Rectal smooth muscle tissue (tissue), 1 donor: ENCODE measurements around the gene IRAK3.
"Not testable (repeated sequence)": the region's sequence is repeated elsewhere in the genome, so short reads cannot be mapped to it uniquely, and the experiment has no call there.

ENCODE experiments used
- H3K27ac ChIP-seq: one replicate; pipeline ENCODE4 v1.7.0; 2013; ENCODE audit warnings: low read depth, low read length, inconsistent platforms
- H3K27me3 ChIP-seq: one replicate; pipeline ENCODE4 v1.7.0; 2013; ENCODE audit warnings: low read length; ENCODE audit not compliant: control insufficient read depth, insufficient read depth
- H3K36me3 ChIP-seq: one replicate; pipeline ENCODE4 v1.7.0; 2013; ENCODE audit warnings: low read length; ENCODE audit not compliant: control insufficient read depth, insufficient read depth
- H3K4me1 ChIP-seq: one replicate; pipeline ENCODE4 v1.7.0; 2013; ENCODE audit warnings: low read length; ENCODE audit not compliant: control insufficient read depth, insufficient read depth
- H3K4me3 ChIP-seq: one replicate; pipeline ENCODE4 v1.7.0; 2013; ENCODE audit warnings: low read length
- H3K9ac ChIP-seq: one replicate; pipeline ENCODE4 v1.7.0; 2013; ENCODE audit warnings: low read length

The IRAK3 gene

DNA sequence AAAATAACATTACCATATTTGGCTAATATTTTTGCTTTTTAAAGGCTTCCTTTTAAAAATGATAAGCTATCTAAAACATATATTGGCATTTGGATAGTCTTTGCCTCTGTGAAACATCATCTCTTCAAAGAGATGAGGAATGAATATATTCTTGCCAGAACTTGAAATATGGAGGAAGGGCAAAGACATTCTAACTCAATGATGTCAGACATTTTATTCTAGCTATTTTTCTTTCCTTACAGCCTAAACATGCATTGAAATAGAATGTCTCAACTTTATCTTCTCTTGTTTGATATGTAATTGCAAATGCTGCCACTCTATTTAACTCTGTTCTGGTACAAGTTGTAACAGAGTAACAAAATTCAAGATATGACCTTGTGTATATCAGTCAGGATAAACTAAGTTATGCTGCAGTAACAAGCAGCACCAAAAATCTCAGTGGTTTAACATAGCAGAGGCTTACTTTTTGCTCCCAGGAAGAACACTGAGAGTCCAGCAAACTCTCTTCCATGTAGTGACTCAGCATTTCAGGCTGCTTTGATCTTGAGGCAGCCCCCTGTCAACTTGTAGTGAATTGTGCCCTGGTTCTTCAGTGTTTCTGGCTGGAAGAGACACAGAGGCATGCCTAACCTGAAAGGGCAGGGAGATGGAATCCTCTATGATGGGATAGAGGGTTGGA lies 11.0 kb downstream of the IRAK3 start:
- Histone ChIP-seq H3K9ac (no peak overlapping the region), H3K27ac (no peak overlapping the region), H3K4me1 (no peaks in the 10 kb centered on the region), H3K4me3 (no peak overlapping the region), H3K36me3 (no peaks in the 10 kb centered on the region), H3K27me3 (no peaks in the 10 kb centered on the region)

DNA sequence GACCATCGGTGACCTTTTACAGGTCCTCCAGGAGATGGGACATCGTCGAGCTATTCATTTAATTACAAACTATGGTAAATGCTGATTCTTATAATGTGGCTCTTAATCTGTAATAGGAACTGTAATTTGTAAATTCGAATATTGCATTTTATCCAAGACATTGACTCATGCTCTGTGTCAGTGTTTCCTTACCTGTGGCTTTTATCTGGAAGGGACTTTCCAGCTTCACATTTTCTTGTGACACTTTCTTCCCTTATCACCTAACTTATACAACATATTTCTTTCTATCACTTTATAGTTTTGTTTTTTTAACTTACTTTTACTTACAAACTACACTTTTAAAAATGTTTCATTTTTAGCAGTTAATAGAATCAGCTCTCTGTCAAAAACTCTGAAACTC lies 14.8 kb downstream of the IRAK3 start:
- no peaks in the 10 kb centered on the region for H3K4me1 ChIP-seq

DNA sequence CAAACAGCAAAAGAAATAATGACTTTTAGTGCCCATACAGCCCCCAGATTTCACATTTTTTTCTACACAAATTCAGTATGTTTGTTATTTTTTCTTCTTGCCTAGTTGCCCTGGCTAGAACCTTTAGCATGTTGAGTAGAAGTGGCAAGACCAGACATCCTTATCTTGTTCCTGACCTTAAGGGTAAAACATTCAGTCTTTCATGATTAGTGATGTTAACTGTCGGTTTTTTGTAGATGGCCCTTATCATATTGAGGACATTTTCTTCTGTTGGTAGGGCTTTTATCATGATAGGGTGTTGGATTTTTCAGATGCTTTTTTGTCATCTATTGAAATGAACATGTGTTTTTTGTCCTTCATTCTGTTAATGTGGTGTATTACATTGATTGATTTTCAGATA lies 17.1 kb downstream of the IRAK3 start:
- H3K36me3 ChIP-seq, result no peaks in the 10 kb centered on the region
- no peak overlapping the region for H3K9ac ChIP-seq
- no peaks in the 10 kb centered on the region for H3K27me3 ChIP-seq
- H3K4me3 ChIP-seq, result no peak overlapping the region
- no peak overlapping the region for H3K27ac ChIP-seq
- H3K4me1 ChIP-seq, result no peaks in the 10 kb centered on the region

More for the DNA sequence above, 14.8 kb downstream of the IRAK3 start:
- H3K36me3 ChIP-seq, result no peaks in the 10 kb centered on the region
- H3K4me3 ChIP-seq, result no peak overlapping the region
- no peak overlapping the region for H3K27ac ChIP-seq
- H3K9ac ChIP-seq, result no peak overlapping the region
- H3K27me3 ChIP-seq, result no peaks in the 10 kb centered on the region

DNA sequence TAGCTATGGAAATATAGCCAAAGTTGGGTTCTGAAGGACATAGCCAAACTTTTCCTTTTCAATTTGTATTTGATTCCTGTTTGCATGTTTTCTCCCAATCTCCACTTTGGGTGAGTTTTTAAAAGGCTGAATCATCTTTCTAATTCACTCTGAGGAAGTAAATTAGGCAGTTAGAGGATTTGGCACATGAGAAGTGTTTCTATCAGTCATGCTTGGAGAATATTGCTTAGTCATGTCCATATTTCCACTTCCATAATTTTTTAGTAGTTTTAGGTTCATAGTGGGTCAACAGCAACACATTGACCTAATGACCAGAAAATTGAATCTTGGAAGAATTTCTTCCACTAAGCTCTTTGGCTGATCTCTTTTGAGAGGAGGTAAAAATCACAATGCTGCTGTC lies 21.8 kb downstream of the IRAK3 start:
- Histone ChIP-seq H3K27ac (no peak overlapping the region), H3K36me3 (no peaks in the 10 kb centered on the region)

GRCh38 chr12:66211573-66211972 lies 22.6 kb downstream of the IRAK3 start:
- not testable (repeated sequence) for H3K36me3 ChIP-seq, H3K4me3 ChIP-seq, H3K27ac ChIP-seq, H3K4me1 ChIP-seq, H3K27me3 ChIP-seq, H3K9ac ChIP-seq

More for the DNA sequence above, 21.8 kb downstream of the IRAK3 start:
- Histone ChIP-seq H3K4me1 (no peaks in the 10 kb centered on the region), H3K4me3 (no peak overlapping the region), H3K27me3 (no peaks in the 10 kb centered on the region), H3K9ac (no peak overlapping the region)

DNA sequence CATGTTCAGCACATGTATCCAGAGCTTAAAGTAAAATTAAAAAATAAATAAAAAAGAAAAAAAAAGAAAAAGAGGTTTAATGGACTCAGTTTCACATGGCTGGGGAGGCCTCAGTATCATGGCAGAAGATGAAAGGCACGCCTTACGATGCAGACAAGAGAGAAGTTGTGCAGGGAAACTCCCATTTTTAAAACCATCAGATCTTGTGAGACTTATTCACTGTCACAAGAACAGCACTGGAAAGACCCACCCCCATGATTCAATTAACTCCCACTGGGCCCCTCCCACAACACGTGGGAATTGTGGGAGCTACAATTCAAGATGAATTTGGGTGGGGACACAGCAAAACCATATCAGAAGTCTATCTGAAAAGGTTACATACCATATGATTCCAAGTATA lies 24.0 kb downstream of the IRAK3 start:
- H3K4me3 ChIP-seq, H3K4me1 ChIP-seq, H3K9ac ChIP-seq, H3K27ac ChIP-seq, H3K36me3 ChIP-seq, H3K27me3 ChIP-seq: not testable (repeated sequence)

DNA sequence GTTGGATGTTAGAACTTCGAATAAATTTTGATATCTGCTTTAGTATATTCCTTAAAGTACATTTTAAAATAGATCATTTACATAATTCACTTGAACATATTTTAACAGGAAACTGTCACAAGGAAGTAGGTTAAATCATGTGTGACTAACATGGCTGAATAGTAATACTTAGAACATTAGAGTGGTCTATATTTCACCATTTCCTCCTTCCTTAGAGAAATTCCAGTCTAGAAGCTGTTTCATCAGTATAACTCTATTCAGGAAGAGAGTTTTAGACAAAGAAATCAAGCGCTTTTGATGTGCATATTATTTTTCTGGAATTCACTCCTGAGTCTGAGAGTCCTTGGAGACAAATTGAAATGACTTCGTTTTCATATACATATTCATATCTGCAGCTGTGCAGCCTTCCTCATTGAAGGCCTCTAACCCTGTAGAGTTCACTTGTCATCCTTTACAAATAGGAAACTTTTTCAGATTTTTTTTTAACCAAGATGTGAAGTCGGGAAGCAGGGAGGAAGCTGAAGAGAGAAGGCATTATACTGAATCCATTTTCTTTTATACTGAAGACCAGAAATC lies 28.4 kb downstream of the IRAK3 start:
- Histone ChIP-seq H3K4me1 (no peaks in the 10 kb centered on the region), H3K36me3 (no peaks in the 10 kb centered on the region), H3K27ac (no peak overlapping the region), H3K27me3 (no peaks in the 10 kb centered on the region), H3K9ac (no peak overlapping the region), H3K4me3 (no peak overlapping the region)

GRCh38 chr12:66228462-66228861 lies 39.4 kb downstream of the IRAK3 start:
- no peak overlapping the region for H3K27ac ChIP-seq
- H3K27me3 ChIP-seq, result no peaks in the 10 kb centered on the region
- no peaks in the 10 kb centered on the region for H3K4me1 ChIP-seq
- no peak overlapping the region for H3K9ac ChIP-seq
- no peaks in the 10 kb centered on the region for H3K36me3 ChIP-seq
- H3K4me3 ChIP-seq, result no peak overlapping the region

- no peaks in the 10 kb centered on the region for H3K36me3 ChIP-seq
- H3K27ac ChIP-seq, result no peak overlapping the region
- H3K27me3 ChIP-seq, result no peaks in the 10 kb centered on the region
- no peak overlapping the region for H3K4me3 ChIP-seq
- no peak overlapping the region for H3K9ac ChIP-seq
- H3K4me1 ChIP-seq, result no peaks in the 10 kb centered on the region
Observed at GRCh38 chr12:66232263-66232662, 43.2 kb downstream of the IRAK3 start.

DNA sequence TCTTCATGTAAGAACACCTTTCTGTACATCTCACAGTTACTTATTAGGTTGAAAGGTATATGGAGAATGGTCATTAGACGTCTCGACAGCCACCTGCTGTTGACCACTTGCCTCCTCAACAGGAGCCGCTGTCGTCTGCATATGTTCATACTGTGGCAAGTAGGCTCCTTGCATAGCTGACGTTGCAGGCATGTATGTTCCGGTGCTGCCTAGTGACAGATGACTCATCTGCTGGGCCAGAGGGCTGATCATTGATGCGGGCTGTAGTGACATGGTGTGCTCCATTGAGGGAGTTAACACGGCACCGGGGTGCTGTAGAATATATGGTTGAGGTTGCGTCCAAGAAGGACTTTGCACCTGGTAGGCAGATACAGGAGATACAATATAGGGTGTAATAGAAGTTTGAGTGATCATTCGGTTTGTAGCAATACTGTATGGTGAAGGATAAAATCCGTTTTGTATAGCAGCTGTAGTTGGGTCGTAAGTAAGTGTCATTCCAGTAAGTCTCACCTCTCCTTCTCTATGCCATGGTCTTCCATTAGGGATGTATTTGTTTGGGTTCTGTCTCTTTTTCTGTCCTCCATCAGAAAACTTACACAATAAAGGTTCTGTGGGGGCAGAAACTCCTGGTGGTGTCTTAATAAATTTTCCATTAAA lies 45.2 kb downstream of the IRAK3 start:
- not testable (repeated sequence) for H3K36me3 ChIP-seq, H3K27me3 ChIP-seq, H3K4me1 ChIP-seq, H3K9ac ChIP-seq, H3K4me3 ChIP-seq, H3K27ac ChIP-seq

DNA sequence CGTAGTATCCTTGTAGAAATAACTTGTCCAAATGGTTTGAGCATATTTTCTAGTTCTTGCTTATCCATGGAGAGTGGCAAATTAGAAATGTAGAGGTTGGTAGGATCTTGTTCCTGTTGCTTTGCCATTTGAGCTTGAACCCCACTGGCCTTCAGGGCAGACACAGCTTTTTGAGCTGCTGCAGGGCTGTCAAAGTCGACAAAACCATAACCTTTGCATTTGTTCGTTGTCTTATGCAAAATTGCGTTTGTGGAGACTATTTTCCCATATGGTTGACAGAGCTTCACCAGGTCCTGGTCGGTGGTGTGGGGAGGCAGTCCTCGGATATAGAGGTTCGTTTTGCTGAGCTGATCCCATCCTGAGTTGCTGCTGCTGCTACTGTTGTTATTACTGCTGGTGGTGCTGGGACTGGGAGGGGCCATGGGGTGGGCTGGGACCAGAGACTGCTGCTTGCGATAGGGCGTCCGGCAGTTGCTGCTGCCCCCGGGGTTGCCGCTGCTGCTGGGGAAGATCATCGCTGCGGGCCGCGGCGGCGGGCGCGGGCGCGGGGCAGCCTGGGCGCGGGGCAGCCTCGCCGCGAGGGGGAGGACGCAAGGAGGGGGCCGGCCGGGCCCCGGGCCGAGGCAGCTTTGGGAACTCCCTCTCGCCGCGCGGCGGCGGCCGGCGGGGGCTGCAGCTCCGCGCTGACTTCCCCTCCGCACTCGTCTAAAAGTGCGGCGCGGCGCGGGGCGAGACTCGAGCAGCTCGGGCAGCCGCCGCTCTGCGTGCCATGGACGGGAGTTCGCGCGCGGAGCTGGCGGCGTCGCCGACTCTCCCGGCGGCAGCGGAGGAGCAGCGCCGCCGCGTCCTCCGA lies 46.0 kb downstream of the IRAK3 start:
- not testable (repeated sequence) for H3K4me1 ChIP-seq, H3K27ac ChIP-seq, H3K36me3 ChIP-seq, H3K27me3 ChIP-seq, H3K9ac ChIP-seq
- peak overlapping the region; percentile 57 for H3K4me3 ChIP-seq

DNA sequence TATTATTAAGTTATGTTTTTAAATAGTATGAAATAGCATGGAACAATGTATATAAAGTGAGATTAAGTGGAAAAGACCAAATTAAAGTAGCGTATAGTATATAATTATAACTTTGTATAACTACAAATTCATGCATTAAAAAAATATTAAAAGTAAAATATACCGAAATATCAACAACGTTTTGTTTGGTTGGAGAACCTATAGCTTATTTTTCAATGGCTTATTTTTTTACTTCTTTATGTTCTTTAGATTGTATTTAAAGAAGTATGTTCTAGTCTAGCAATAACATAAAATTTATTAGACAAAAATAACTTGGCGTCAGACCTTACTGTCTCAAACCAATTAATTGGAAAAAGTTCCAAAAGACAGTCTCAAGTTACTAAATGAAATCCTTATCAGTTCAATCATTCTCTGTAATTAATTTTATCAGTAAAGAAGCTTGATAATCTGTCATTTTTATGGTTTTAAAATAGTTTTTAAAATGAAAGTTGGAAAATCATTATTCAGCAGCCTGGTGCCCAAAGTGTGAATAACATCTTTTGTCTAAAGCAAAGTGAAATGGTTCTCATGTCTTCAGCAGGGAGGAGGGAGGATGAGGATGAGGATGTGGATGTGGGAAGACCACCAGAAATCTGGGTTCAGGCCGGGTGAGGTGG lies 46.7 kb downstream of the IRAK3 start:
- Histone ChIP-seq H3K36me3 (no peaks in the 10 kb centered on the region), H3K4me1 (no peaks in the 10 kb centered on the region), H3K27me3 (no peaks in the 10 kb centered on the region), H3K9ac (no peak overlapping the region), H3K27ac (no peak overlapping the region), H3K4me3 (peak overlapping the region; percentile 57)
